VCaP (cell line): ENCODE results near the gene PLD6.

Experiments used
- H3K27ac ChIP-seq: fragments of 450-650 bp; 2 replicates; pipeline ENCODE4 v1.5.1; 2017
- CTCF ChIP-seq: fragments of 450-650 bp; conservative IDR thresholded peaks from 2 replicates; pipeline ENCODE4 v1.5.1; 2017; ENCODE audit warnings: mild to moderate bottlenecking, moderate library complexity

The PLD6 gene

GRCh38 chr17:17225901-17226300 lies 19.8 kb upstream of the PLD6 start:
- H3K27ac ChIP-seq, result no peak overlapping the region; the same call in 1 of the 2 replicates
- TF ChIP-seq CTCF, result no peak

DNA sequence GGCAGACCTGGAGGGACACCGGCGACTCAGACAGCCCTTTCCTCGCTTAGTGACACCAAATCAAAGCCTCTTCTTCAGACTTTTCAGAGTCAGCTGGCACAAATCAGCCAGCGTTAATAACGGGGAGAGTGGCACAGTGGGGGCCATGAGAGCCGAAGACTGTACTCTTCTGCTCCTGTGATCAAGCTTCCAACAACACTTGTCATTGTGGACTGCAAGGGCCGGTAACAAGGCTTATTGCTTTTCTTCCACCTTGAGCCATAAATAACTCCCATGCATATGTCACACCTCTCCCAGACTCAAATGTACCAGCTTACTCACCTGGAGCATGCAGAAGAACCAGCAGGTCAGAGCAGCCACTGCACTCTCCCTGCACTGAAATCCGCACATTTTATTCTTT lies 18.0 kb upstream of the PLD6 start:
- no peak overlapping the region for H3K27ac ChIP-seq
- TF ChIP-seq CTCF, result no peak

GRCh38 chr17:17223736-17224135 lies 17.6 kb upstream of the PLD6 start:
- no peak overlapping the region for H3K27ac ChIP-seq
- TF ChIP-seq CTCF, result no peak

DNA sequence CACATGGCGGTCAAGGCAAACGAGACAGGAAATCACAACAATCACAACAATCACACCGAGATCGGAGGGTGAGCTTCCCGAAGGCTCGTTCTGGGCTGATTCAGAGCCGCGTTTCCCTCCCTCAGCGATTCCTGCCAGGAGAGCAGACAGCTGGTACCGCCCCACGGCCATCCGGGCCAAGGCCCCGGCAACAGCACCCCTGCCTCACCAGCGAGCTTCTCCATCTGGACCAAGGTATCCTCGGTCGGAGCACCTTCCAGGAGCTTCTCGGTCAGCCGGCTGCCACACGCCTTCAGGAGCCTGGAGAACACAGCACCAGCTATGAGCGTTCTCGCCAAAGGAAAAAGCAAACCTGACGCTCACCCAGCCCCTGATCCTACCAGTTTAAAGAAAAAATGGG lies 15.2 kb upstream of the PLD6 start:
- no peak overlapping the region for H3K27ac ChIP-seq
- no peak for TF ChIP-seq CTCF

DNA sequence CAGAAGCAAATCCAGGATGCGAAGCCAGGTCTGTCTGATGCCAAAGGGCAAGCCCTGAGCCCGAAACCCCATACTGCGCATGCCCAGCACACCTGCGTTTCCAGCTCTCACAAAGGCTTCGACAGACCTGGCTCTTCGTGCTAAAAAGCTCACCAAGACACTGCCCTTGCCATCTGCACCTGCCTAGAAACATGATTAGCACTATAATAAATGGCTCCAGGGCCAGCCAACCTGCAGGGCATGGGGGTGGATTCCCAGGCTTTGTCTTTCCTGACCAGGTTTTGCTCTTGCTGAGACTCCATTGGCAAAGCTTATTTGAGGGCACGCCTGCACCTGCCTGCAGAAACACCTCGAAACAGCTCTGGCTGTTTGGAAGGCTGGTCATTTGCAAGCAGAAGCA lies 14.4 kb upstream of the PLD6 start:
- no peak overlapping the region for H3K27ac ChIP-seq
- TF ChIP-seq CTCF, result no peak

GRCh38 chr17:17217995-17218394 lies 11.9 kb upstream of the PLD6 start:
- H3K27ac ChIP-seq, result peak overlapping the region; percentile 27
- TF ChIP-seq CTCF, result no peak

- peak overlapping the region; percentile 27 for H3K27ac ChIP-seq
- TF ChIP-seq CTCF, result peak; percentile 88
These were observed 10.6 kb upstream of the PLD6 start for GRCh38 chr17:17216776-17217175.

- no peak overlapping the region for H3K27ac ChIP-seq
- TF ChIP-seq CTCF, result no peak
These were observed 10.1 kb upstream of the PLD6 start for GRCh38 chr17:17216236-17216635.
